OCI-LY7 (cell line): ENCODE measurements around the gene PPFIBP1. TPM values are rescaled to one million over a fixed set of nuclear protein-coding genes. Genes with fewer than 3 reads are reported as not detected.
"Not testable (repeated sequence)": the region's sequence is repeated elsewhere in the genome, so short reads cannot be mapped to it uniquely, and the experiment has no call there.

Source experiments
- BruUV-seq: library from RNA; stranded (reverse); fragments of 400-500 nt; replicated peaks from 2 replicates; lab custom pipeline; 2021; lab: Mats Ljungman, UMichigan
- CTCF ChIA-PET: fragments of 300-600 bp; sonication (Branson Sonifier 250); formaldehyde crosslinking; loops from one replicate; lab custom pipeline; 2022; ENCODE audit warnings: antibody characterized with exemption; ENCODE audit not compliant: unreplicated experiment; lab: Charles Lee
- POLR2A ChIA-PET: fragments of 300-600 bp; sonication (Branson Sonifier 250); formaldehyde crosslinking; loops from one replicate; lab custom pipeline; 2022; ENCODE audit warnings: antibody characterized with exemption; lab: Charles Lee
- DNase-seq: peaks from one replicate; pipeline ENCODE4 v3.0.0-alpha.2; 2015; ENCODE audit warnings: low spot score
- H2AFZ ChIP-seq: fragments of 200-600 bp; sonication (generic), shearing (Covaris generic); 2 replicates; pipeline ENCODE4 v1.6.1; 2014; ENCODE audit warnings: mild to moderate bottlenecking, antibody characterized with exemption, low read length, moderate library complexity
- H3K27ac ChIP-seq: fragments of 200-600 bp; sonication (generic); 2 replicates; pipeline ENCODE4 v1.5.1; 2014; ENCODE audit warnings: mixed run types, low read depth, mild to moderate bottlenecking, moderate library complexity, low read length, inconsistent platforms; ENCODE audit not compliant: poor library complexity, severe bottlenecking
- H3K36me3 ChIP-seq: fragments of 200-600 bp; sonication (generic); 2 replicates; pipeline ENCODE4 v1.6.1; 2014; ENCODE audit warnings: mild to moderate bottlenecking, antibody characterized with exemption, low read length, moderate library complexity, mixed read lengths; ENCODE audit not compliant: insufficient read depth
- H3K4me1 ChIP-seq: fragments of 200-600 bp; sonication (generic); 2 replicates; pipeline ENCODE4 v1.5.1; 2014; ENCODE audit warnings: mild to moderate bottlenecking, low read length; ENCODE audit not compliant: insufficient read depth, poor library complexity, severe bottlenecking
- H3K4me2 ChIP-seq: fragments of 200-600 bp; sonication (generic); 2 replicates; pipeline ENCODE4 v1.6.1; 2014; ENCODE audit warnings: mild to moderate bottlenecking, low read length
- H3K4me3 ChIP-seq: fragments of 200-600 bp; sonication (generic); 2 replicates; pipeline ENCODE4 v1.5.1; 2014; ENCODE audit warnings: mild to moderate bottlenecking, low read depth, low read length; ENCODE audit not compliant: poor library complexity, severe bottlenecking
- H3K79me2 ChIP-seq: fragments of 200-600 bp; sonication (generic); 2 replicates; pipeline ENCODE4 v1.6.1; 2016; ENCODE audit warnings: low read depth, mild to moderate bottlenecking, low read length, moderate library complexity, mixed read lengths; ENCODE audit not compliant: insufficient read depth
- H3K9me2 ChIP-seq: fragments of 200-600 bp; sonication (generic); 2 replicates; pipeline ENCODE4 v1.6.1; 2016; ENCODE audit warnings: mild to moderate bottlenecking, low read length, mixed read lengths; ENCODE audit not compliant: insufficient read depth
- H3K9me3 ChIP-seq: fragments of 200-600 bp; sonication (generic); 2 replicates; pipeline ENCODE4 v1.6.1; 2014; ENCODE audit warnings: mild to moderate bottlenecking, mixed run types, low read length, mixed read lengths
- H4K20me1 ChIP-seq: fragments of 200-600 bp; sonication (generic); 2 replicates; pipeline ENCODE4 v1.6.1; 2014; ENCODE audit warnings: mild to moderate bottlenecking, antibody characterized with exemption, low read length, moderate library complexity, mixed read lengths; ENCODE audit not compliant: insufficient read depth
- EZH2phosphoT487 ChIP-seq: fragments of 200-600 bp; sonication (generic); IDR thresholded peaks from 2 replicates; pipeline ENCODE4 v1.6.1; 2018; ENCODE audit warnings: low read depth, borderline replicate concordance, mild to moderate bottlenecking, mixed run types, antibody characterized with exemption, low read length, moderate library complexity, mixed read lengths
- intact Hi-C: fragments of 100-400 bp; cut with micrococcal nuclease; formaldehyde crosslinking; loops from one replicate; pipeline ENCODE4 v1.10.0; 2022; ENCODE audit not compliant: unreplicated experiment
- total RNA-seq, 2 experiments: library from RNA; depleted of rRNA in 1 of 2; stranded (reverse); fragments of >200 nt in 1 of 2; shearing (Covaris generic) in 1 of 2; gene quantifications; 2 replicates each; pipeline ENCODE4 v1.2.3, GENCODE V29; 2014 to 2022
- TF ChIP-seq, protein P1 (sequence below): fragments of 200-600 bp; sonication (generic); conservative IDR thresholded peaks from 2 replicates; pipeline ENCODE4 v1.5.1; 2014; ENCODE audit warnings: mild to moderate bottlenecking, antibody characterized with exemption, low read length, moderate library complexity, mixed read lengths

Gene PPFIBP1
- total RNA-seq, 2 experiments from 2014 or later, result 7.3 to 14.6 TPM

DNA sequence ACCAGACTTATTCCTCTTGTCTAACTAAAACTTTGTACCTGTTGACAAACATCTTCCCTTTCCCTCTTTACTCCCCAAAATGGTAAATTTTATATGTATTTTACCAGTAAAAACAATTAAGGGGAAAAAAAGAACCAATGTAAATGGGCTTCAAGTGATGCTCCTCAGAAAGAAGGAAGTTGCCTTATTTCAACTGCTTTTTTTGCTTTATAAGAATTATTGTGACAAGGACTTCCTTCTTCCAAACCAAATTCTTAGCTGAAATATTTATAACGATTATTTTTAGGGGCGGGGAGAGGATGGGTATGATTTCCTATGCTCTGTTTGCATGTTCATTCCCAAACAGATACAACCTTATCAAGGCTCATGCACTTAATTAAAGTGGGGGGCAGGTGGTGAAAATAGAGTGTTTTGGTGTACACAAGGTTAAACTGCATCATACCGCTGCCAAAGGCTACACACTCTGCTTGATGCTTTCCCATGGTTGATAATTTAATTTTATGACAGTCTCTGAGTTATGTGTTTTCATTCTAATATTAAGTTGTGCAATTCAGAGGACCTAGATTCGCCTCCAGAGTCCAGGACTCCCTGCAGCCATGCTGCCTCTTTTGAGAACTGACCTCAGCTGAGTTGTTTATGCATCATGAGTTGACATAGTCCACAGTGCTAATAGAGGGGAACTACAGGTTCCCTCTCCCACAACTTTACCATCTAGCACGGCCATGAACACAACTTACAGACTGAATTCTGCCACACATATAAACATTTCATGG is 77.2 kb downstream of the PPFIBP1 start:
- H2AFZ ChIP-seq, H3K9me3 ChIP-seq, intact Hi-C loops, H3K4me3 ChIP-seq, DNase-seq, H3K9me2 ChIP-seq, H3K79me2 ChIP-seq, H3K4me1 ChIP-seq, H3K4me2 ChIP-seq, POLR2A ChIA-PET, H3K27ac ChIP-seq, H3K36me3 ChIP-seq, BruUV-seq, CTCF ChIA-PET, H4K20me1 ChIP-seq: not testable (repeated sequence)

DNA sequence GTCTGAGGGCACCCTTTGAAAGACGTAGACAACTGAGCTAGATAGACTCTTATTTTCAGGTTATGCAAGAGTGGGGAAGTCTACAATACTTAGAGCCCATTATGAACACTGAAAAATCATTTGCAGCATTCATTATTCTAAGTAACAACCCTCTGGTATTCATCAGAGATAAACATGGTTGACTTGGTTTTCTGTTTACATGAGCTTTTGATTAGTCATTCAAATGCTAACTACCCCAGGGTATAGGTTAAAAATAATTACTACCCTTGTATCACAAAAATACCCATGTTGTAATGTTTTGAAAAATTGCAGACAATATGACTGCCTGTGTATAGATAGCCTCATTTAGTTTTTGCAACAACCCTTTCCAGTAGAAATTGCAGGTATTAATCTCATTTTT is 78.5 kb downstream of the PPFIBP1 start:
- ChIA-PET CTCF (no interaction called here), POLR2A (interaction anchor here (0.5 kb wide), 1 partner anchor 104 kb away, joined by 4 read pairs; no protein-coding TSS in a partner anchor)
- no peak for DNase-seq
- Histone ChIP-seq H3K9me2 (no peaks in the 10 kb centered on the region), H3K4me1 (no peaks in the 10 kb centered on the region), H3K4me3 (no peak overlapping the region), H3K36me3 (no peaks in the 10 kb centered on the region), H4K20me1 (no peaks in the 10 kb centered on the region), H3K27ac (no peak overlapping the region), H3K4me2 (no peak overlapping the region), H2AFZ (no peak overlapping the region), H3K79me2 (no peaks in the 10 kb centered on the region), H3K9me3 (no peaks in the 10 kb centered on the region)
- intact Hi-C loops, result no loop called here
- BruUV-seq, result no TSS peak
- no peak for TF ChIP-seq EZH2phosphoT487
- TF ChIP-seq, protein P1, sequence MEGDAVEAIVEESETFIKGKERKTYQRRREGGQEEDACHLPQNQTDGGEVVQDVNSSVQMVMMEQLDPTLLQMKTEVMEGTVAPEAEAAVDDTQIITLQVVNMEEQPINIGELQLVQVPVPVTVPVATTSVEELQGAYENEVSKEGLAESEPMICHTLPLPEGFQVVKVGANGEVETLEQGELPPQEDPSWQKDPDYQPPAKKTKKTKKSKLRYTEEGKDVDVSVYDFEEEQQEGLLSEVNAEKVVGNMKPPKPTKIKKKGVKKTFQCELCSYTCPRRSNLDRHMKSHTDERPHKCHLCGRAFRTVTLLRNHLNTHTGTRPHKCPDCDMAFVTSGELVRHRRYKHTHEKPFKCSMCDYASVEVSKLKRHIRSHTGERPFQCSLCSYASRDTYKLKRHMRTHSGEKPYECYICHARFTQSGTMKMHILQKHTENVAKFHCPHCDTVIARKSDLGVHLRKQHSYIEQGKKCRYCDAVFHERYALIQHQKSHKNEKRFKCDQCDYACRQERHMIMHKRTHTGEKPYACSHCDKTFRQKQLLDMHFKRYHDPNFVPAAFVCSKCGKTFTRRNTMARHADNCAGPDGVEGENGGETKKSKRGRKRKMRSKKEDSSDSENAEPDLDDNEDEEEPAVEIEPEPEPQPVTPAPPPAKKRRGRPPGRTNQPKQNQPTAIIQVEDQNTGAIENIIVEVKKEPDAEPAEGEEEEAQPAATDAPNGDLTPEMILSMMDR, result no peak

DNA sequence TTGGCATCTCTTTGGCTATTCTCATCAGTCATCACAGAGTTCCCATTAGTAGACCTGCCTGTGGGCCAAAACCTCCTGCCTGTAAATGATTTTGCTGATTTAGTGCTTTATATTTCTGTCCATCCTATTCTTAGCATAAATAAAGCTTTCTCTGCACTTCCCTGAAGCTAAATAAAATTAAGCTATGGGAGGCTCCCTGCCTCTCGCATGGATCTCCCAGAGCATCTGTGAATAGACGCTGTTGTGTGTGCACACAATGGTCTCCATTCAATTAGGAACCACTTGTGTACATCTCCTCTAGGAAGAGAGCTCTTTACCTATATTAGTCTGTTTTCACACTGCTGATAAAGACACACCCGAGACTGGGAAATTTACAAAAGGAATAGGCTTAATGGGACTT is 80.4 kb downstream of the PPFIBP1 start:
- H3K9me3 ChIP-seq, result no peaks in the 10 kb centered on the region
- no peak overlapping the region for H3K27ac ChIP-seq
- H3K4me2 ChIP-seq, result no peak overlapping the region
- intact Hi-C loops, result no loop called here
- H3K9me2 ChIP-seq, result no peaks in the 10 kb centered on the region
- POLR2A ChIA-PET, result interaction anchor here (0.5 kb wide), 1 partner anchor 144 kb away, joined by 3 read pairs; no protein-coding TSS in a partner anchor
- no peak for TF ChIP-seq EZH2phosphoT487
- TF ChIP-seq, protein P1, result no peak
- no peaks in the 10 kb centered on the region for H4K20me1 ChIP-seq
- H3K79me2 ChIP-seq, result no peaks in the 10 kb centered on the region
- BruUV-seq, result no TSS peak
- H3K4me3 ChIP-seq, result no peak overlapping the region
- H3K36me3 ChIP-seq, result no peaks in the 10 kb centered on the region
- no peaks in the 10 kb centered on the region for H3K4me1 ChIP-seq
- CTCF ChIA-PET, result no interaction called here
- no peak overlapping the region for H2AFZ ChIP-seq
- no peak for DNase-seq
